NCI-H526 treated with DMSO at 0.1 percent for 48 hours (cell line): Measurements from ENCODE around the gene LRIT2.

Experiments used
- DNase-seq: peaks from one replicate; lab custom pipeline; 2025; lab: John Stamatoyannopoulos, UW

The LRIT2 gene

GRCh38 chr10:84225427-84226173 is at the start of gene LRIT2:
Gene LRIT2 (minus strand): TSS chr10:84225544. CDS start chr10:84225520, 24 bp downstream.
- no peak for DNase-seq

- no peak for DNase-seq
Measured at GRCh38 chr10:84270708-84271107, 45.4 kb upstream of the LRIT2 start.

- no peak for DNase-seq
Measured at GRCh38 chr10:84269773-84270172, 44.4 kb upstream of the LRIT2 start.

- no peak for DNase-seq
Measured at GRCh38 chr10:84269162-84269561, 43.8 kb upstream of the LRIT2 start.

- DNase-seq = no peak
Measured at GRCh38 chr10:84267503-84268126, 42.3 kb upstream of the LRIT2 start.

GRCh38 chr10:84265418-84265817 is 40.1 kb upstream of the LRIT2 start:
- DNase-seq = peak; percentile 29

GRCh38 chr10:84264611-84265141 is 39.3 kb upstream of the LRIT2 start:
- peak; percentile 81 for DNase-seq

- DNase-seq = no peak
Measured at GRCh38 chr10:84263716-84264115, 38.4 kb upstream of the LRIT2 start.

GRCh38 chr10:84262190-84262956 is 37.0 kb upstream of the LRIT2 start:
- DNase-seq = no peak

- DNase-seq = no peak
Measured at GRCh38 chr10:84261236-84261915, 36.0 kb upstream of the LRIT2 start.

GRCh38 chr10:84258034-84258695 is 32.8 kb upstream of the LRIT2 start:
- DNase-seq = no peak

- DNase-seq = no peak
Measured at GRCh38 chr10:84257343-84258020, 32.1 kb upstream of the LRIT2 start.

- DNase-seq = no peak
Measured at GRCh38 chr10:84256510-84257342, 31.4 kb upstream of the LRIT2 start.

GRCh38 chr10:84254552-84255478 is 29.5 kb upstream of the LRIT2 start:
- DNase-seq = no peak

- no peak for DNase-seq
Measured at GRCh38 chr10:84248794-84249193, 23.4 kb upstream of the LRIT2 start.

- DNase-seq = no peak
Measured at GRCh38 chr10:84247496-84247895, 22.2 kb upstream of the LRIT2 start.

- no peak for DNase-seq
Measured at GRCh38 chr10:84244651-84245270, 19.4 kb upstream of the LRIT2 start, which contains the start of gene RGR. Gene RGR (plus strand): TSS chr10:84245053. CDS start chr10:84245091, 38 bp downstream.

- DNase-seq = no peak
Measured at GRCh38 chr10:84243759-84244158, 18.4 kb upstream of the LRIT2 start.
